ENCODE data around the gene MRPS12. TPM values are rescaled to one million over a fixed set of nuclear protein-coding genes. Genes with fewer than 3 reads are reported as not detected.

MRPS12 gene
- total RNA-seq, 4 donors from 2014 or later = 16.9 to 83.8 (median 19.2) TPM

DNA sequence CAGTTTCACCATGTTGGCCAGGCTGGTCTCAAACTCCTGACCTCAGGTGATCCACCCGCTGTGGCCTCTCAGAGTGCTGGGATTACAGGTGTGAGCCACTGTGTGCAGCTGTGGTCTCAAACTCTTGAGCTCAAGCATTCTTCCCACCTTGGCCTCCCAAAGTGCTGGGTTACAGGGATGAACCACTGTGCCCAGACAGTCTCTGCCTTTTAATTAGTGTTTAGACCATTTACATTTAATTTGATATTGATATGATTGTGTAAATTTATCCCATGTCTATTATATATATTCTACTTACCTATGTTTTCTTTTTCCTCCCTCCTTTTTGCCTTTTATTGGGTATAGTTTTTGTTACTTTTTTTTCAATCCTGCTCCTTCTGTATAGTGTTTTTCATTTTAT lies 29.1 kb upstream of the MRPS12 start:
- H3K4me1 ChIP-seq = peaks cover 0 to 6% of the 10 kb centered on the region in 2 donors
- intact Hi-C loops (cut with DNase I; ENCODE audit: low total_unique reads) = no loop called here
- TF ChIP-seq, protein P1, sequence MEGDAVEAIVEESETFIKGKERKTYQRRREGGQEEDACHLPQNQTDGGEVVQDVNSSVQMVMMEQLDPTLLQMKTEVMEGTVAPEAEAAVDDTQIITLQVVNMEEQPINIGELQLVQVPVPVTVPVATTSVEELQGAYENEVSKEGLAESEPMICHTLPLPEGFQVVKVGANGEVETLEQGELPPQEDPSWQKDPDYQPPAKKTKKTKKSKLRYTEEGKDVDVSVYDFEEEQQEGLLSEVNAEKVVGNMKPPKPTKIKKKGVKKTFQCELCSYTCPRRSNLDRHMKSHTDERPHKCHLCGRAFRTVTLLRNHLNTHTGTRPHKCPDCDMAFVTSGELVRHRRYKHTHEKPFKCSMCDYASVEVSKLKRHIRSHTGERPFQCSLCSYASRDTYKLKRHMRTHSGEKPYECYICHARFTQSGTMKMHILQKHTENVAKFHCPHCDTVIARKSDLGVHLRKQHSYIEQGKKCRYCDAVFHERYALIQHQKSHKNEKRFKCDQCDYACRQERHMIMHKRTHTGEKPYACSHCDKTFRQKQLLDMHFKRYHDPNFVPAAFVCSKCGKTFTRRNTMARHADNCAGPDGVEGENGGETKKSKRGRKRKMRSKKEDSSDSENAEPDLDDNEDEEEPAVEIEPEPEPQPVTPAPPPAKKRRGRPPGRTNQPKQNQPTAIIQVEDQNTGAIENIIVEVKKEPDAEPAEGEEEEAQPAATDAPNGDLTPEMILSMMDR (IDR thresholded peaks at IDR 0.05) = no peak
- TF ChIP-seq POLR2A (IDR thresholded peaks at IDR 0.05) = no peak
- no peak for DNase-seq
- no peaks in the 10 kb centered on the region for H3K27me3 ChIP-seq
- H3K4me3 ChIP-seq = no peak overlapping the region
- H3K36me3 ChIP-seq = no peaks in the 10 kb centered on the region
- no peak overlapping the region for H3K27ac ChIP-seq
- H3K9me3 ChIP-seq = no peaks in the 10 kb centered on the region

DNA sequence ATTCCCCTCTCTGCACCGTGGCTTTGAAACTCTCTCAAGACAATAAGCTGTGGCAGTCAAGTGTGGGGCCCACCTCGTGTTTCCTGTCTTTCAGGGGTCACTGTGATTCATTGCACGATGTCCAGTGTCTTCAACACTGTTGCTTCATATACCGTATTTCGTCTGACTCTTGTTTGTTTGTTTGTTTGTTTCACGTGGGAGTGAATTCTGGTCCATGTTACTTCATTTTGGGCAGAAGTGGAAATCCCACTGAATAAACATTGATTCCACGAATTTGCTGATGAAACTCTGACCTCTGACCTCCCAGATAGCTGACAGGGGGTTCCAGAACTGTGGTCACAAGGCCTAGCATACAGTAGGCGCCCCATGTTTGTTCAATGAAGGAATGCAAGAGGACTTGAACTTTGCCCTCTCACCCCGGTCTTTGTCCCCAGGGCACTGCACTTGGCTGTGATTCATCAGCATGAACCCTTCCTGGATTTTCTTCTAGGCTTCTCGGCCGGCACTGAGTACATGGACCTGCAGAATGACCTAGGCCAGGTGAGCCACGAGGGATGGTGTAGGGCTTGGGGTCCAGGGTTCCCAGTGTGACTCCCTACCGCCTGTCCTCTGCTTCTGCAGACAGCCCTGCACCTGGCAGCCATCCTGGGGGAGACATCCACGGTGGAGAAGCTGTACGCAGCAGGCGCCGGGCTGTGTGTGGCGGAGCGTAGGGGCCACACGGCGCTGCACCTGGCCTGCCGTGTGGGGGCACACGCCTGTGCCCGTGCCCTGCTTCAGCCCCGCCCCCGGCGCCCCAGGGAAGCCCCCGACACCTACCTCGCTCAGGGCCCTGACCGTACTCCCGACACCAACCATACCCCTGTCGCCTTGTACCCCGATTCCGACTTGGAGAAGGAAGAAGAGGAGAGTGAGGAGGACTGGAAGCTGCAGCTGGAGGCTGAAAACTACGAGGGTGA lies 25.9 kb upstream of the MRPS12 start:
- Histone ChIP-seq H3K27me3 (no peaks in the 10 kb centered on the region), H3K27ac (no peak overlapping the region), H3K36me3 (no peaks in the 10 kb centered on the region), H3K9me3 (no peaks in the 10 kb centered on the region), H3K4me1 (no peaks in the 10 kb centered on the region), H3K4me3 (no peak overlapping the region)
- intact Hi-C loops (cut with DNase I; ENCODE audit: low total_unique reads) = no loop called here
- no peak for DNase-seq
- TF ChIP-seq, protein P1 (IDR thresholded peaks at IDR 0.05) = no peak

DNA sequence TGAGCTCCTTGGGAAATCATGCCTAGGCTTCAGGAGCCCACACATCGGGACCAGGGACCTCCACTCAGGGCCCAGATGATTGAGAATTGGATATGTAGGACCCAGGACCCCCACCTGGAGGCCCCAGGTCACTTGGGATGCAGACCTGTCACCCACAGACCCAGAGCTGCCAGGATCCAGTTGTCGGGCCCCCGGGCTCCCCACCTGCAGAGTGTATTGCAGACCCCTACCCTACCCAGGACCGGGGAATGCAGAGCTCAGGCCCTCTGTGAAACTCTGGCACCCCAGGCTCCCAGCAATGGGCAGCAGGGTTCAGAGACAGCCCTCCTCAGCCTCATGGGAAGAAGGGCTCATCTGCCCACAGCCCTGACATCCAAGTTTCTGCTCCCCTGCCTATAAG lies 25.1 kb upstream of the MRPS12 start:
- intact Hi-C loops (cut with DNase I; ENCODE audit: low total_unique reads) = no loop called here
- no peaks in the 10 kb centered on the region for H3K9me3 ChIP-seq
- TF ChIP-seq, protein P1 (IDR thresholded peaks at IDR 0.05) = no peak
- TF ChIP-seq POLR2A (IDR thresholded peaks at IDR 0.05) = no peak

DNA sequence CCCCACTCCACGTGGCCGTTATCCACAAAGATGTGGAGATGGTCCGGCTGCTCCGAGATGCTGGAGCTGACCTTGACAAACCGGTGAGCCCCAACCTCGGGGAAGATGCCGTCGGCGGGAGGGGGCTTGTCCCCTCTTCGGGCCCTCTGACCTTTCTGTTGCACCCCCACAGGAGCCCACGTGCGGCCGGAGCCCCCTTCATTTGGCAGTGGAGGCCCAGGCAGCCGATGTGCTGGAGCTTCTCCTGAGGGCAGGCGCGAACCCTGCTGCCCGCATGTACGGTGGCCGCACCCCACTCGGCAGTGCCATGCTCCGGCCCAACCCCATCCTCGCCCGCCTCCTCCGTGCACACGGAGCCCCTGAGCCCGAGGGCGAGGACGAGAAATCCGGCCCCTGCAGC lies 23.5 kb upstream of the MRPS12 start:
- no peaks in the 10 kb centered on the region for H3K9me3 ChIP-seq

More for the DNA sequence above, 25.1 kb upstream of the MRPS12 start:
- H3K27ac ChIP-seq = no peak overlapping the region
- H3K4me1 ChIP-seq = no peaks in the 10 kb centered on the region
- DNase-seq = no peak
- H3K36me3 ChIP-seq = no peaks in the 10 kb centered on the region
- H3K4me3 ChIP-seq = no peak overlapping the region
- no peaks in the 10 kb centered on the region for H3K27me3 ChIP-seq

DNA sequence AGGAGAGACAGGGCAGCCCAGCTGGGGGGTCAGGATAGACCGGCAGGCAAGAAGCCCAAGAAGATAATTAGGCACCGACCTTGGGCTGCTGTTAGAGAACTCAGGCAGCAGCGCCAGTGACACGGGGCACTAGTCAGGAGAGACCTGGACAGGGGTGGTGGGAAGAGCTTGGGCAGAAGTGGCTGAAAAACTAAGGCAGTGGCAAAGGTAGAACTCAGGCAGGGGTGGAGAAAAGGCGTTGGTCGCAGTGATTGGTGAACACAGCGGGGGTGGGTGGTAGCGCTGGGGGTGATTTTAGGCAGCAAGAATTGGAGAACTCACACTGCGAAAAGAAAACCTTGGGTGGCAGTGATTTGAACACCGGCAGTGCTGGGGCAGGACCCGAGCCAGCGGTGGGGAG lies 23.1 kb upstream of the MRPS12 start:
- no peak for TF ChIP-seq POLR2A (IDR thresholded peaks at IDR 0.05)
- TF ChIP-seq, protein P1 (IDR thresholded peaks at IDR 0.05) = no peak
- DNase-seq = no peak
- Histone ChIP-seq H3K27ac (no peak overlapping the region), H3K27me3 (peaks cover 0 to 11% of the 10 kb centered on the region in 2 donors), H3K4me3 (no peak overlapping the region), H3K36me3 (no peaks in the 10 kb centered on the region), H3K4me1 (no peaks in the 10 kb centered on the region), H3K9me3 (no peaks in the 10 kb centered on the region)
- intact Hi-C loops (cut with DNase I; ENCODE audit: low total_unique reads) = no loop called here

More for the DNA sequence above, 23.5 kb upstream of the MRPS12 start:
- Histone ChIP-seq H3K27ac (no peak overlapping the region), H3K36me3 (no peaks in the 10 kb centered on the region), H3K27me3 (peaks cover 0 to 11% of the 10 kb centered on the region in 2 donors), H3K4me3 (no peak overlapping the region), H3K4me1 (no peaks in the 10 kb centered on the region)
- TF ChIP-seq, protein P1 (IDR thresholded peaks at IDR 0.05) = no peak
- intact Hi-C loops (cut with DNase I; ENCODE audit: low total_unique reads) = no loop called here
- DNase-seq = no peak
